ENCODE results near the gene AUNIP.

DNA sequence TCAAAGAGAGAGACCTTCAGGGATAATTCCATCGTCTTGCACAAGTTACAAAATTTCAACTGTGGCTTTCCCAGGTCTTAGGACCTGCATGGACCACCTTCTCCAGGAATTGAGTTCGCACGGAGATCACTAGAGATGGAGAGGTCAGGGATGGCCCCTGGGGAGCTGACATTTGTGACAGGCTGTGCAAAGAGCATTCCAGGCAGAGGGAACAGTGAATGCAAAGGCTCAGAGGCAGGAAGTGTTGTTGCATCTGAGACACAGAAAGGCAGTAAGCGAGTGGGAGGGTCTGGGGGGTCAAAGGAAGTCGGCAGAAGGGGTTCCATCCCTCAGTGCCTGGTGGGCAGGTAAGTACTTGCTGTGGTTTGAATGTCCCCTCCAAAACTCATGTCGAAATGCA is 68.8 kb downstream of the AUNIP start:
- TF ChIP-seq GATA2 (IDR thresholded peaks at IDR 0.05; ENCODE audit: low read depth, low read length) (no peak), GATA3 (IDR thresholded peaks at IDR 0.05; ENCODE audit: low read depth, low read length) (no peak)
